Measurements from ENCODE around the gene PAX4. TPM values are rescaled to one million over a fixed set of nuclear protein-coding genes. Genes with fewer than 3 reads are reported as not detected.
A peak's percentile ranks its signal among the peaks of the same experiment; 100 is the strongest.

Gene PAX4
- total RNA-seq, 1 experiment from 2014 or later: not detected

- ChIA-PET POLR2A (interaction anchor here (1.4 kb wide), 1 partner anchor 620 kb away, joined by 3 read pairs; no protein-coding TSS in a partner anchor), CTCF (interaction anchor here (1.0 to 2.3 kb wide), 4 partner anchors 8 to 620 kb away, joined by 3 to 14 read pairs (median 8); no protein-coding TSS in a partner anchor), RAD21 (ENCODE audit: low non-redundant PET in 1 of 2, low total read pairs in 2 of 2, uncharacterized antibody in 2 of 2, unreplicated experiment in 2 of 2) (no interaction called here)
- peak overlapping the region; percentile 89 for H3K9ac ChIP-seq (ENCODE audit: low read length)
- intact Hi-C loops (cut with micrococcal nuclease): loop anchor here (5.0 kb wide), 2 partner anchors 63 to 197 kb away; partner anchors contain the start of genes SND1 and ZNF800
- no TSS peak for BruUV-seq (replicated peaks)
- no peaks in the 10 kb centered on the region for H4K20me1 ChIP-seq (ENCODE audit: insufficient read depth)
- H3K27ac ChIP-seq (ENCODE audit: low read depth, low read length): peak overlapping the region; percentile 83
- TF ChIP-seq, protein P1, sequence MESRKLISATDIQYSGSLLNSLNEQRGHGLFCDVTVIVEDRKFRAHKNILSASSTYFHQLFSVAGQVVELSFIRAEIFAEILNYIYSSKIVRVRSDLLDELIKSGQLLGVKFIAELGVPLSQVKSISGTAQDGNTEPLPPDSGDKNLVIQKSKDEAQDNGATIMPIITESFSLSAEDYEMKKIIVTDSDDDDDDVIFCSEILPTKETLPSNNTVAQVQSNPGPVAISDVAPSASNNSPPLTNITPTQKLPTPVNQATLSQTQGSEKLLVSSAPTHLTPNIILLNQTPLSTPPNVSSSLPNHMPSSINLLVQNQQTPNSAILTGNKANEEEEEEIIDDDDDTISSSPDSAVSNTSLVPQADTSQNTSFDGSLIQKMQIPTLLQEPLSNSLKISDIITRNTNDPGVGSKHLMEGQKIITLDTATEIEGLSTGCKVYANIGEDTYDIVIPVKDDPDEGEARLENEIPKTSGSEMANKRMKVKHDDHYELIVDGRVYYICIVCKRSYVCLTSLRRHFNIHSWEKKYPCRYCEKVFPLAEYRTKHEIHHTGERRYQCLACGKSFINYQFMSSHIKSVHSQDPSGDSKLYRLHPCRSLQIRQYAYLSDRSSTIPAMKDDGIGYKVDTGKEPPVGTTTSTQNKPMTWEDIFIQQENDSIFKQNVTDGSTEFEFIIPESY (IDR thresholded peaks at IDR 0.05; ENCODE audit: extremely low read depth, insufficient replicate concordance, low read length): no peak
- TF ChIP-seq, protein P2, sequence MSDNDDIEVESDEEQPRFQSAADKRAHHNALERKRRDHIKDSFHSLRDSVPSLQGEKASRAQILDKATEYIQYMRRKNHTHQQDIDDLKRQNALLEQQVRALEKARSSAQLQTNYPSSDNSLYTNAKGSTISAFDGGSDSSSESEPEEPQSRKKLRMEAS (IDR thresholded peaks at IDR 0.05): no peak
- TF ChIP-seq, protein P3, sequence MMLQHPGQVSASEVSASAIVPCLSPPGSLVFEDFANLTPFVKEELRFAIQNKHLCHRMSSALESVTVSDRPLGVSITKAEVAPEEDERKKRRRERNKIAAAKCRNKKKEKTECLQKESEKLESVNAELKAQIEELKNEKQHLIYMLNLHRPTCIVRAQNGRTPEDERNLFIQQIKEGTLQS (IDR thresholded peaks at IDR 0.05): no peak
- TF ChIP-seq EGR1 (IDR thresholded peaks at IDR 0.05; ENCODE audit: low read depth): no peak
- TF ChIP-seq, protein P4, sequence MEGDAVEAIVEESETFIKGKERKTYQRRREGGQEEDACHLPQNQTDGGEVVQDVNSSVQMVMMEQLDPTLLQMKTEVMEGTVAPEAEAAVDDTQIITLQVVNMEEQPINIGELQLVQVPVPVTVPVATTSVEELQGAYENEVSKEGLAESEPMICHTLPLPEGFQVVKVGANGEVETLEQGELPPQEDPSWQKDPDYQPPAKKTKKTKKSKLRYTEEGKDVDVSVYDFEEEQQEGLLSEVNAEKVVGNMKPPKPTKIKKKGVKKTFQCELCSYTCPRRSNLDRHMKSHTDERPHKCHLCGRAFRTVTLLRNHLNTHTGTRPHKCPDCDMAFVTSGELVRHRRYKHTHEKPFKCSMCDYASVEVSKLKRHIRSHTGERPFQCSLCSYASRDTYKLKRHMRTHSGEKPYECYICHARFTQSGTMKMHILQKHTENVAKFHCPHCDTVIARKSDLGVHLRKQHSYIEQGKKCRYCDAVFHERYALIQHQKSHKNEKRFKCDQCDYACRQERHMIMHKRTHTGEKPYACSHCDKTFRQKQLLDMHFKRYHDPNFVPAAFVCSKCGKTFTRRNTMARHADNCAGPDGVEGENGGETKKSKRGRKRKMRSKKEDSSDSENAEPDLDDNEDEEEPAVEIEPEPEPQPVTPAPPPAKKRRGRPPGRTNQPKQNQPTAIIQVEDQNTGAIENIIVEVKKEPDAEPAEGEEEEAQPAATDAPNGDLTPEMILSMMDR (IDR thresholded peaks at IDR 0.05 in 2 of 3, conservative IDR thresholded peaks at IDR 0.05 in 1 of 3; ENCODE audit: borderline replicate concordance in 1 of 3, insufficient read depth in 1 of 3, low read depth in 2 of 3, low read length in 2 of 3): peak in 2 of 3 experiments; percentile 55 to 65; a peak in 4 of 6 replicates
- TF ChIP-seq YY1 (IDR thresholded peaks at IDR 0.05; ENCODE audit: extremely low read depth, insufficient replicate concordance, low read depth, low read length): peak; percentile 73
- TF ChIP-seq POLR2A (IDR thresholded peaks at IDR 0.05; ENCODE audit: borderline replicate concordance, extremely low read depth, insufficient read depth, insufficient read length): no peak
- TF ChIP-seq ZFX (IDR thresholded peaks at IDR 0.05): peak; percentile 83
- no peak for TF ChIP-seq EZH2 (IDR thresholded peaks at IDR 0.05)
- TF ChIP-seq ELF1 (IDR thresholded peaks at IDR 0.05; ENCODE audit: borderline replicate concordance, low read depth): no peak
- H3K79me2 ChIP-seq (ENCODE audit: insufficient read depth, low read length): peaks cover 29% of the 10 kb centered on the region
- H2AFZ ChIP-seq (ENCODE audit: low read depth, low read length, poor library complexity, severe bottlenecking): no peak overlapping the region
- peak overlapping the region; percentile 76 to 87 for H3K4me3 ChIP-seq (replicated peaks in 1 of 2; ENCODE audit: low read depth in 1 of 2, low read length in 2 of 2)
- H3K9me2 ChIP-seq (ENCODE audit: insufficient read depth): no peaks in the 10 kb centered on the region
- peaks cover 19 to 39% of the 10 kb centered on the region in 2 experiments; a peak in 3 of 4 replicates for H3K4me1 ChIP-seq (ENCODE audit: control insufficient read depth in 1 of 2, insufficient read depth in 2 of 2, low read length in 2 of 2)
- H3K27me3 ChIP-seq (ENCODE audit: insufficient read depth, low read length): no peaks in the 10 kb centered on the region
- ATAC-seq (peak; percentile 63), DNase-seq (ENCODE audit: low read depth, low spot score) (peak; percentile 29)
- no peaks in the 10 kb centered on the region for H3K9me3 ChIP-seq (ENCODE audit: control insufficient read depth in 1 of 2, insufficient read depth in 1 of 2, low read depth in 1 of 2, low read length in 2 of 2)
- peak overlapping the region; percentile 94 for H3K4me2 ChIP-seq (ENCODE audit: low read length)
- H3K36me3 ChIP-seq (ENCODE audit: control insufficient read depth in 1 of 2, insufficient read depth in 2 of 2, low read length in 2 of 2): peaks cover 11 to 22% of the 10 kb centered on the region in 2 experiments; a peak in 3 of 4 replicates
Measured at GRCh38 chr7:127588697-127589482, 29.1 kb downstream of the PAX4 start.

Measured in HCT116 (cell line).